SIG-M5 (cell line): ENCODE measurements around the gene ZNF442.
"Not testable (repeated sequence)": the region's sequence is repeated elsewhere in the genome, so short reads cannot be mapped to it uniquely, and the experiment has no call there.

Experiments
- DNase-seq: peaks from one replicate; lab custom pipeline; 2025; lab: John Stamatoyannopoulos, UW

Gene ZNF442

GRCh38 chr19:12365236-12366162 is at the start of gene ZNF442:
ZNF442 (minus strand) TSS chr19:12365683; CDS start chr19:12363631, 2,052 bp downstream.
- DNase-seq: no peak

- DNase-seq: no peak
Observed at GRCh38 chr19:12411893-12412292, 46.4 kb upstream of the ZNF442 start.

- DNase-seq: peak; percentile 64
Observed at GRCh38 chr19:12400633-12401502, 35.4 kb upstream of the ZNF442 start, which contains the start of gene ZNF799. ZNF799 (minus strand) TSS chr19:12401271; CDS start chr19:12401070, 201 bp downstream.

GRCh38 chr19:12399901-12400632 is 34.6 kb upstream of the ZNF442 start:
- not testable (repeated sequence) for DNase-seq

- not testable (repeated sequence) for DNase-seq
Observed at GRCh38 chr19:12391148-12391547, 25.7 kb upstream of the ZNF442 start.

GRCh38 chr19:12386365-12386764 is 20.9 kb upstream of the ZNF442 start:
- not testable (repeated sequence) for DNase-seq

- no peak for DNase-seq
Observed at GRCh38 chr19:12380444-12380737, 14.9 kb upstream of the ZNF442 start.

- no peak for DNase-seq
Observed at GRCh38 chr19:12379732-12380443, 14.4 kb upstream of the ZNF442 start.

- no peak for DNase-seq
Observed at GRCh38 chr19:12374026-12374425, 8.5 kb upstream of the ZNF442 start.

- no peak for DNase-seq
Observed at GRCh38 chr19:12364391-12365235, 870 bp downstream of the ZNF442 start.

GRCh38 chr19:12362236-12362635 is 3.2 kb downstream of the ZNF442 start:
- DNase-seq: not testable (repeated sequence)

GRCh38 chr19:12353375-12353774 is 12.1 kb downstream of the ZNF442 start:
- DNase-seq: no peak

- DNase-seq: no peak
Observed at GRCh38 chr19:12350890-12351197, 14.6 kb downstream of the ZNF442 start.

- DNase-seq: no peak
Observed at GRCh38 chr19:12350185-12350889, 15.1 kb downstream of the ZNF442 start.

- no peak for DNase-seq
Observed at GRCh38 chr19:12346896-12347295, 18.6 kb downstream of the ZNF442 start.

- DNase-seq: no peak
Observed at GRCh38 chr19:12345197-12345596, 20.3 kb downstream of the ZNF442 start.

- no peak for DNase-seq
Observed at GRCh38 chr19:12333162-12334159, 32.0 kb downstream of the ZNF442 start, which contains the start of gene ZNF563. ZNF563 (minus strand) TSS chr19:12333633; CDS start chr19:12333482, 151 bp downstream.

GRCh38 chr19:12331211-12331941 is 34.1 kb downstream of the ZNF442 start:
- no peak for DNase-seq
